ENCODE data around the gene IPMK. TPM values are rescaled to one million over a fixed set of nuclear protein-coding genes. Genes with fewer than 3 reads are reported as not detected.

The IPMK gene
- total and polyA plus RNA-seq, 8 donors = 4.7 to 8.1 (median 6.9) TPM

GRCh38 chr10:58143944-58144343 is 123.8 kb downstream of the IPMK start:
- TF ChIP-seq CTCF (IDR thresholded peaks at IDR 0.05) = no peak
- H3K9me3 ChIP-seq = peaks cover 0 to 8% of the 10 kb centered on the region in 2 donors
- DNase-seq (no peak), ATAC-seq (no peak)
- no peaks in the 10 kb centered on the region for H3K27me3 ChIP-seq
- H3K4me1 ChIP-seq = no peaks in the 10 kb centered on the region
- H3K36me3 ChIP-seq = no peaks in the 10 kb centered on the region
- intact Hi-C loops (cut with DNase I) = no loop called here
- H3K27ac ChIP-seq = no peak overlapping the region
- H3K4me3 ChIP-seq = no peak overlapping the region

Other genes starting within 250 kb of the IPMK start
- gene CISD1, start 1.3 kb upstream of the IPMK start, total RNA-seq = 10 to 100 TPM; 34.3 to 39.5 TPM
- 10 to 100 TPM; 19.3 to 22.4 (median 20.4) TPM for gene CISD1, start 1.3 kb upstream of the IPMK start, polyA plus RNA-seq (ENCODE audit: insufficient read length in 6 of 6)
- gene UBE2D1, start 67.1 kb upstream of the IPMK start, total RNA-seq = 10 to 100 TPM; 20.6 to 33.6 TPM
- gene UBE2D1, start 67.1 kb upstream of the IPMK start, polyA plus RNA-seq (ENCODE audit: insufficient read length in 6 of 6) = 10 to 100 TPM; 30.3 to 34.8 (median 33.0) TPM
- 10 to 100 TPM; 27.6 to 33.6 TPM for gene TFAM, start 117.5 kb upstream of the IPMK start, total RNA-seq
- gene TFAM, start 117.5 kb upstream of the IPMK start, polyA plus RNA-seq (ENCODE audit: insufficient read length in 6 of 6) = 10 to 100 TPM; 58.0 to 68.4 (median 62.7) TPM
- 10 to 100 TPM; 10.9 to 15.4 TPM for gene BICC1, start 245.0 kb upstream of the IPMK start, total RNA-seq
- gene BICC1, start 245.0 kb upstream of the IPMK start, polyA plus RNA-seq (ENCODE audit: insufficient read length in 6 of 6) = 10 to 100 TPM; 34.1 to 47.4 (median 38.9) TPM